Transverse colon (tissue), 4 donors: Measurements from ENCODE around the gene C10orf105. TPM values are rescaled to one million over a fixed set of nuclear protein-coding genes. Genes with fewer than 3 reads are reported as not detected.
A peak's percentile ranks its signal among the peaks of the same experiment; 100 is the strongest.

Source experiments
- DNase-seq: peaks from one replicate; pipeline ENCODE4 v3.0.0-alpha.2; 2019
- H3K27ac ChIP-seq, 4 donors: fragments of 200-600 bp; sonication (generic); 2 replicates each; pipeline ENCODE4 v1.5.1; 2016 to 2018; ENCODE audit warnings: inconsistent platforms in 4 of 4
- H3K27me3 ChIP-seq: fragments of 200-600 bp; sonication (generic); 2 replicates; pipeline ENCODE4 v1.5.1; 2017; ENCODE audit warnings: inconsistent platforms
- H3K36me3 ChIP-seq, 4 donors: fragments of 200-600 bp; sonication (generic); 2 replicates each; pipeline ENCODE4 v1.5.1; 2017 to 2019; ENCODE audit warnings: inconsistent platforms in 4 of 4
- H3K4me1 ChIP-seq, 4 donors: fragments of 200-600 bp; sonication (generic); 2 replicates each; pipeline ENCODE4 v1.5.1; 2017 to 2020; ENCODE audit warnings: inconsistent platforms in 4 of 4
- H3K4me3 ChIP-seq, 4 donors: fragments of 200-600 bp; sonication (generic); 1 replicate in 1 of 4; 2 replicates in 3 of 4; pipeline versions ENCODE4 v1.5.1 to v1.6.1; 2017 to 2019; ENCODE audit warnings: inconsistent platforms in 4 of 4
- H3K9me3 ChIP-seq, 2 donors: fragments of 200-600 bp; sonication (generic); 2 replicates each; pipeline ENCODE4 v1.5.1; 2017 to 2019; ENCODE audit warnings: inconsistent platforms in 2 of 2
- EP300 ChIP-seq: sonication (generic); formaldehyde crosslinking; IDR thresholded peaks from one replicate; pipeline ENCODE4 v1.6.1; 2017; ENCODE audit warnings: antibody characterized with exemption, low read depth
- POLR2A ChIP-seq: fragments of 450-650 bp; IDR thresholded peaks from one replicate; pipeline ENCODE4 v1.6.1; 2016; ENCODE audit warnings: antibody characterized with exemption, mild to moderate bottlenecking, moderate library complexity
- POLR2AphosphoS5 ChIP-seq, 3 donors: sonication (generic); formaldehyde crosslinking; IDR thresholded peaks; one replicate each; pipeline ENCODE4 v1.6.1; 2016; ENCODE audit warnings: antibody characterized with exemption in 3 of 3
- WGBS, 2 donors: methylation state at CpG; one replicate each; pipeline ENCODE4 v1.1.5; 2018; ENCODE audit warnings: low coverage in 1 of 2; 5-methylcytosine and 5-hydroxymethylcytosine counted together
- in situ Hi-C, 4 donors: fragments of 200-750 bp; cut with MboI; loops; one replicate each; pipeline versions ENCODE4 v1.15.0 to v1.15.1; 2017; ENCODE audit warnings: low sequenced_read_pairs in 3 of 4, low pct_ligation_motif_present in 1 of 4, low pct_unique_long_range_greater_than_20kb in 1 of 4
- intact Hi-C: fragments of 100-400 bp; cut with DNase I; formaldehyde crosslinking; loops from one replicate; pipeline ENCODE4 v1.15.1; 2023; ENCODE audit warnings: low total_unique reads
- total RNA-seq, 4 donors: library from RNA; depleted of rRNA; stranded (reverse); fragments of >200 nt; gene quantifications; one replicate each; pipeline ENCODE4 v1.1.0, GENCODE V29; 2016
- TF ChIP-seq, protein P1 (sequence below), 5 experiments: fragments of 200-600 bp in 3 of 5; fragments of 450-650 bp in 2 of 5; sonication (generic) in 3 of 5; IDR thresholded peaks; 1 replicate in 2 of 5; 2 replicates in 3 of 5; pipeline ENCODE4 v1.5.1; 2016 to 2017; ENCODE audit warnings: antibody characterized with exemption in 5 of 5, inconsistent platforms in 3 of 5, mild to moderate bottlenecking in 2 of 5, moderate library complexity in 1 of 5

C10orf105 gene
- total RNA-seq, 4 donors from 2014 or later, result 0.16 TPM; not detected in 3

DNA sequence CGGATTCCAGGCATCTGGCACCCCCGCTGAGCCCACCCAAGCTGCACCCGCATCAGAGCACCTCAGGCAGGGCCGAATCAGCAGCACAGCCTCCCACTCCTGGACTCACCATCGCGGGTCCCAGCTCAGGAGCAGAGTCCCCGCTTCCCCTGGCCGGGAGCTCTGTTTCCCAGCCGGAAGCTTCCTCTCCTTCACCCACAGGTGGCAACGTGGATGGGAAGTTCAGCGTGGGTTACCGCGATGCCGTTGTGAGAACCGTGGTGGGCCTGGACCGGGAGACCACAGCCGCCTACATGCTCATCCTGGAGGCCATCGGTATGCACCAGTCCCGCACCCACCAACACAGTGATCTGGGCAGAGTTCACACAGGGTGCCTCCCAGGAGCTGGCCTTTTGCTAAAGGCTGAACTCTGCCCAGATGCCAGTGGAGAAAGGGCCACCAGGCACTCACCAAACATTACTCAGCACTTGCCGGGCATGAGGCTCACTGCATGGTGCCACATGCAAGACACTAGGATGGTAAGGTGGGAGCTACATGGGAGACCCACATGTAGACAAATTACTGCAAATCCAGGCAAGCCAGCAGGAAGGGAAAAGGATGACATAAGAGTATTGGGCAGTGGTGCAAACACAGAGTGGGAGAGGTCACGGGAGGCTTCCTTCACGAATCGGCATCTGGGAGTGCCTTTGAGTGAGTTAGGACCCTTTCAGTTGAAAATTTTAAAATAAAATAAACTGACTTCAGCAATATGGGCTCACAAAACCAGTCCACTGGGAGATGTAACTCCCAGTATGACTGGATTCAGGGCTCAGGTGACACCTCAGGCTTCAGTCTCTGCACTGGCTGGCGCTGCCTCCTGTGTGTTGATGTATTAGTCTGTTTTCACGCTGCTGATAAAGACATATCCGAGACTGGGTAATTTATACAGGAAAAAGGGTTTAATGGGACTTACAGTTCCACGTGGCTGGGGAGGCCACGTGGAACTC lies 10.4 kb downstream of the C10orf105 start:
- in situ Hi-C loops, result loop anchor here (10.0 to 25.0 kb wide), 4 partner anchors 103 to 394 kb away; partner anchors contain the start of genes SLC29A3 (in 3 of the 4) and CDH23 (in 2 of the 4)
- intact Hi-C loops, result loop anchor here (10.0 kb wide), 1 partner anchor 314 kb away; the partner anchor contains the start of gene CDH23

GRCh38 chr10:71708301-71708703 lies 11.3 kb downstream of the C10orf105 start:
- TF ChIP-seq, protein P1, sequence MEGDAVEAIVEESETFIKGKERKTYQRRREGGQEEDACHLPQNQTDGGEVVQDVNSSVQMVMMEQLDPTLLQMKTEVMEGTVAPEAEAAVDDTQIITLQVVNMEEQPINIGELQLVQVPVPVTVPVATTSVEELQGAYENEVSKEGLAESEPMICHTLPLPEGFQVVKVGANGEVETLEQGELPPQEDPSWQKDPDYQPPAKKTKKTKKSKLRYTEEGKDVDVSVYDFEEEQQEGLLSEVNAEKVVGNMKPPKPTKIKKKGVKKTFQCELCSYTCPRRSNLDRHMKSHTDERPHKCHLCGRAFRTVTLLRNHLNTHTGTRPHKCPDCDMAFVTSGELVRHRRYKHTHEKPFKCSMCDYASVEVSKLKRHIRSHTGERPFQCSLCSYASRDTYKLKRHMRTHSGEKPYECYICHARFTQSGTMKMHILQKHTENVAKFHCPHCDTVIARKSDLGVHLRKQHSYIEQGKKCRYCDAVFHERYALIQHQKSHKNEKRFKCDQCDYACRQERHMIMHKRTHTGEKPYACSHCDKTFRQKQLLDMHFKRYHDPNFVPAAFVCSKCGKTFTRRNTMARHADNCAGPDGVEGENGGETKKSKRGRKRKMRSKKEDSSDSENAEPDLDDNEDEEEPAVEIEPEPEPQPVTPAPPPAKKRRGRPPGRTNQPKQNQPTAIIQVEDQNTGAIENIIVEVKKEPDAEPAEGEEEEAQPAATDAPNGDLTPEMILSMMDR (IDR thresholded peaks at IDR 0.05), result peak; percentile 78 to 91 (median 81)
- TF ChIP-seq POLR2A, result no peak
- TF ChIP-seq POLR2AphosphoS5 (IDR thresholded peaks at IDR 0.05), result no peak
- TF ChIP-seq EP300, result no peak
- Histone ChIP-seq H3K4me1 (peaks cover 6 to 14% (median 7%) of the 10 kb centered on the region in 4 donors), H3K4me3 (no peak overlapping the region), H3K27ac (no peak overlapping the region), H3K36me3 (no peaks in the 10 kb centered on the region), H3K27me3 (no peaks in the 10 kb centered on the region), H3K9me3 (no peaks in the 10 kb centered on the region)
- peak; percentile 62 for DNase-seq
- in situ Hi-C loops, result loop anchor here (10.0 to 25.0 kb wide), 4 partner anchors 104 to 394 kb away; partner anchors contain the start of genes SLC29A3 (in 3 of the 4) and CDH23 (in 2 of the 4)
- intact Hi-C loops, result loop anchor here (10.0 kb wide), 1 partner anchor 314 kb away; the partner anchor contains the start of gene CDH23
- WGBS, 2 donors, result 12% methylated on average over 10 of the region's 10 CpGs; no CpG with 5 or more reads in 1 of the 2 donors

More for the DNA sequence above, 10.4 kb downstream of the C10orf105 start:
- 62 to 75% methylated on average over 5 to 26 of the region's 28 CpGs for WGBS, 2 donors
- Histone ChIP-seq H3K9me3 (no peaks in the 10 kb centered on the region), H3K4me1 (peaks cover 15 to 23% (median 16%) of the 10 kb centered on the region in 4 donors), H3K27me3 (no peaks in the 10 kb centered on the region), H3K4me3 (no peak overlapping the region), H3K27ac (no peak overlapping the region), H3K36me3 (no peaks in the 10 kb centered on the region)
- DNase-seq, result no peak
- TF ChIP-seq, protein P1 (IDR thresholded peaks at IDR 0.05), result no peak
- no peak for TF ChIP-seq EP300
- TF ChIP-seq POLR2A, result no peak
- TF ChIP-seq POLR2AphosphoS5 (IDR thresholded peaks at IDR 0.05), result no peak

- no peak for DNase-seq
- 90% methylated on average over 5 of the region's 5 CpGs; no CpG with 5 or more reads in 1 of the 2 donors for WGBS, 2 donors
- Histone ChIP-seq H3K27ac (no peak overlapping the region), H3K4me3 (no peak overlapping the region), H3K27me3 (no peaks in the 10 kb centered on the region), H3K4me1 (peaks cover 0 to 5% (median 0%) of the 10 kb centered on the region in 4 donors), H3K9me3 (no peaks in the 10 kb centered on the region), H3K36me3 (no peaks in the 10 kb centered on the region)
- in situ Hi-C loops, result loop anchor here (10.0 to 25.0 kb wide), 4 partner anchors 105 to 393 kb away; partner anchors contain the start of genes SLC29A3 (in 3 of the 4) and CDH23 (in 2 of the 4)
- intact Hi-C loops, result loop anchor here (10.0 kb wide), 1 partner anchor 313 kb away; the partner anchor contains the start of gene CDH23
- no peak for TF ChIP-seq EP300
- TF ChIP-seq, protein P1 (IDR thresholded peaks at IDR 0.05), result no peak
- TF ChIP-seq POLR2A, result no peak
- TF ChIP-seq POLR2AphosphoS5 (IDR thresholded peaks at IDR 0.05), result no peak
Observed at GRCh38 chr10:71707240-71707789, 12.3 kb downstream of the C10orf105 start.
